CD14-positive monocyte (primary cell): ENCODE results near the gene GPR132. TPM values are rescaled to one million over a fixed set of nuclear protein-coding genes. Genes with fewer than 3 reads are reported as not detected.

Source experiments
- DNase-seq, 3 donors: peaks; one replicate each; pipeline ENCODE4 v3.0.0-alpha.2; 2011 to 2022
- H2AFZ ChIP-seq: 2 replicates; pipeline ENCODE4 v1.6.0; 2012; ENCODE audit warnings: mild to moderate bottlenecking, low read depth, low read length, inconsistent platforms; ENCODE audit not compliant: insufficient read depth, poor library complexity, severe bottlenecking
- H3K27ac ChIP-seq, 2 donors: 1 replicate in 1 of 2; 2 replicates in 1 of 2; pipeline ENCODE4 v1.5.1; 2012 to 2013; ENCODE audit warnings: low read length in 2 of 2, control low read depth in 1 of 2, inconsistent platforms in 1 of 2, low read depth in 1 of 2, mild to moderate bottlenecking in 1 of 2
- H3K27me3 ChIP-seq, 2 donors: one replicate each; pipeline versions ENCODE4 v1.6.0 to v1.6.1; 2011 to 2013; ENCODE audit warnings: low read length in 2 of 2; ENCODE audit not compliant: control insufficient read depth in 2 of 2, insufficient read depth in 2 of 2
- H3K36me3 ChIP-seq, 2 donors: replicated peaks in 1 of 2; 1 replicate in 1 of 2; 2 replicates in 1 of 2; pipeline versions ENCODE4 v1.5.1 to v1.6.1; 2012 to 2013; ENCODE audit warnings: low read length in 2 of 2, control low read depth in 1 of 2, inconsistent platforms in 1 of 2, mild to moderate bottlenecking in 1 of 2; ENCODE audit not compliant: insufficient read depth in 2 of 2, control insufficient read depth in 1 of 2
- H3K4me1 ChIP-seq, 2 donors: 1 replicate in 1 of 2; 2 replicates in 1 of 2; pipeline versions ENCODE4 v1.5.1 to v1.6.1; 2012 to 2013; ENCODE audit warnings: low read length in 2 of 2, control low read depth in 1 of 2, inconsistent platforms in 1 of 2, mild to moderate bottlenecking in 1 of 2, moderate library complexity in 1 of 2; ENCODE audit not compliant: insufficient read depth in 2 of 2, control insufficient read depth in 1 of 2
- H3K4me2 ChIP-seq: replicated peaks from 2 replicates; pipeline ENCODE3; 2012; ENCODE audit warnings: low read length, moderate library complexity, mild to moderate bottlenecking; ENCODE audit not compliant: poor library complexity, severe bottlenecking; ENCODE audit errors: extremely low read depth
- H3K4me3 ChIP-seq, 3 experiments: fragments of 200-600 bp in 1 of 3; sonication (generic) in 1 of 3; replicated peaks in 1 of 3; 1 replicate in 2 of 3; 2 replicates in 1 of 3; pipeline ENCODE4 v1.5.1; 2011 to 2013; ENCODE audit warnings: low read length in 3 of 3, mild to moderate bottlenecking in 3 of 3, control low read depth in 2 of 3, low read depth in 2 of 3, inconsistent platforms in 1 of 3, moderate library complexity in 1 of 3
- H3K79me2 ChIP-seq: 2 replicates; pipeline ENCODE4 v1.6.0; 2012; ENCODE audit warnings: mild to moderate bottlenecking, control low read depth, inconsistent platforms, low read length, moderate library complexity; ENCODE audit not compliant: insufficient read depth
- H3K9ac ChIP-seq: 2 replicates; pipeline ENCODE4 v1.6.0; 2017; ENCODE audit warnings: low read length, mild to moderate bottlenecking; ENCODE audit not compliant: insufficient read depth, poor library complexity, severe bottlenecking
- H3K9me3 ChIP-seq, 2 donors: replicated peaks in 1 of 2; 1 replicate in 1 of 2; 2 replicates in 1 of 2; pipeline versions ENCODE4 v1.5.1 to v1.6.1; 2012 to 2013; ENCODE audit warnings: low read length in 2 of 2, control low read depth in 1 of 2; ENCODE audit not compliant: control insufficient read depth in 1 of 2, insufficient read depth in 1 of 2
- H4K20me1 ChIP-seq: 2 replicates; pipeline ENCODE4 v1.6.0; 2012; ENCODE audit warnings: mild to moderate bottlenecking, low read length, control low read depth, moderate library complexity; ENCODE audit not compliant: insufficient read depth
- H3K27ac Mint-ChIP-seq, 7 donors: one replicate each; pipeline ENCODE4 v1.8.0; 2020; ENCODE audit warnings: mild to moderate bottlenecking in 7 of 7, mixed read lengths in 7 of 7, moderate library complexity in 6 of 7, inconsistent platforms in 2 of 7
- H3K27me3 Mint-ChIP-seq, 3 donors: one replicate each; pipeline ENCODE4 v1.8.0; 2021 to 2022; ENCODE audit warnings: low read depth in 3 of 3, mild to moderate bottlenecking in 3 of 3, mixed read lengths in 3 of 3, moderate library complexity in 3 of 3, inconsistent platforms in 1 of 3
- H3K36me3 Mint-ChIP-seq, 2 donors: one replicate each; pipeline ENCODE4 v1.8.0; 2020; ENCODE audit warnings: mixed read lengths in 2 of 2, inconsistent platforms in 1 of 2, mild to moderate bottlenecking in 1 of 2
- H3K4me1 Mint-ChIP-seq: one replicate; pipeline ENCODE4 v1.8.0; 2020; ENCODE audit warnings: mild to moderate bottlenecking, mixed read lengths
- H3K4me3 Mint-ChIP-seq, 2 donors: one replicate each; pipeline ENCODE4 v1.8.0; 2020; ENCODE audit warnings: mild to moderate bottlenecking in 2 of 2, mixed read lengths in 2 of 2, moderate library complexity in 1 of 2
- H3K9me3 Mint-ChIP-seq, 7 donors: one replicate each; pipeline ENCODE4 v1.8.0; 2020 to 2022; ENCODE audit warnings: mixed read lengths in 7 of 7, mild to moderate bottlenecking in 6 of 7, moderate library complexity in 6 of 7, inconsistent platforms in 2 of 7
- WGBS: methylation state at CpG from one replicate; pipeline ENCODE4 v1.1.5; 2013; ENCODE audit warnings: missing lambda C conversion rate; ENCODE audit not compliant: insufficient coverage; 5-methylcytosine and 5-hydroxymethylcytosine counted together
- intact Hi-C, 2 donors: fragments of 100-400 bp; cut with micrococcal nuclease; formaldehyde crosslinking; loops; one replicate each; pipeline versions ENCODE4 v1.15.0 to v1.15.1; 2023
- polyA plus RNA-seq, 3 donors: library from polyadenylated mRNA; depleted of rRNA in 1 of 3; unstranded in 2 of 3; stranded (reverse) in 1 of 3; fragments of 300-500 nt in 2 of 3; fragments of >200 nt in 1 of 3; fragmentation: Illumina TruSeq in 2 of 3; gene quantifications; 1 replicate in 2 of 3; 2 replicates in 1 of 3; pipeline ENCODE4 v1.2.3, GENCODE V29; 2012 to 2021
- TF ChIP-seq, protein P1 (sequence below): fragments of 200-600 bp; IDR thresholded peaks from one replicate; pipeline ENCODE4 v1.8.0; 2022; ENCODE audit warnings: antibody characterized with exemption, mild to moderate bottlenecking

Gene GPR132
- polyA plus RNA-seq, 3 donors = 6.3 to 19.0 (median 13.0) TPM

DNA sequence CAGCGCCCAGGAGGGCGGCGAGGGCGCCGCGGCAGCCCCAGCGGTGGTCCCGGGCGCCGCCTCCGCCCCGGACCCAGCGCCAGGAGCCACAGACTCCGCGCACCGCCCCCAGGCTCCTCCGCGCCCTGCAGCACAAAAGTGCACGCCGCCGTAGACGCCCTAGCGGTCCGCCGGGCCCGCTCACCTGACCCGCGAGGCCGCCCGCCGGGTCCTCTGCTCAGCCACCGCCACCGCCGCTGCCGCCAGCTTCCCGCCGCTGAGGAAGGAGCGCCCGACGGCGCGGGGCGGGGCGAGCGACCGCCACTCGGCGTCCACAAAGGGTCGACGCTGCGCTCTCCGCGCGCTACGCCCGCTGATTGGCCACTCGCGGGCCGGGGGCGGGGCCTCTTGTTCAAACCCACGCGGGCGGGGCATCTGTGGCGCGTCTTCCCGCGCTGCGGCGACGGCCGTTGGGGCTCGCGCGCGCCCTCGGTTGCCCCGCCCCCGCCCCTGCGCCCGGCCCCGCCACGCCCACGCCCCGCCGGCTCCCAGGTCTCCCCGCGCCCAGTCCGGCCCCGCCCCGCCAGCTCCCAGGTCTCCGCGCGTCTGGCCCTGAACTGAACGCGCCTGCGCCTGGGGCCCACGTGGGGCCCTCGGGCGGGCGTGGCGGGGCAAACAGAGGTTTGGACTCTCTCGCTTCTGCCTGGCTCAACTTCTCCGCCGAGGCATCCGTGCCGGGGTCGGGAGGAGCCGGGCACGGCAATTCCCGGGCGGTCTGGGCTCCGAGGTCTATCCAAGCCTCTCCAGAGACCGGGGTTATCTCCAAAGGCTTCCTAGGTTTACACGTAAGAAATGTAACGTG is 44.2 kb downstream of the GPR132 start, which contains the start of gene CDCA4:
CDCA4 (minus strand) TSS at position 269 of the 841 bp plus-strand sequence. CDS start 9,154 bp downstream, outside the sequence.
- Mint-ChIP-seq H3K36me3 (peaks cover 15% of the 10 kb centered on the region in 2 donors), H3K27me3 (peaks cover 0 to 7% (median 0%) of the 10 kb centered on the region in 3 donors), H3K27ac (peak within 1 kb of the TSS; percentile 92 to 99 (median 97)), H3K4me1 (peaks cover 78% of the 10 kb centered on the region), H3K9me3 (no peaks in the 10 kb centered on the region), H3K4me3 (peak within 1 kb of the TSS; percentile 89 to 91)
- Histone ChIP-seq H3K27ac (peak within 1 kb of the TSS; percentile 92 to 95), H3K9me3 (no peaks in the 10 kb centered on the region), H3K36me3 (no peaks in the 10 kb centered on the region), H3K27me3 (no peaks in the 10 kb centered on the region), H3K4me2 (peak within 1 kb of the TSS; percentile 75), H3K4me1 (peaks cover 51 to 74% of the 10 kb centered on the region in 2 donors), H3K79me2 (peaks cover 63% of the 10 kb centered on the region), H4K20me1 (peaks cover 8% of the 10 kb centered on the region), H3K4me3 (peak within 1 kb of the TSS; percentile 51 to 81 (median 54)), H3K9ac (peak within 1 kb of the TSS; percentile 89), H2AFZ (peak within 1 kb of the TSS; percentile 76)
- WGBS = under 1% methylated on average over 109 of the region's 115 CpGs
- TF ChIP-seq, protein P1, sequence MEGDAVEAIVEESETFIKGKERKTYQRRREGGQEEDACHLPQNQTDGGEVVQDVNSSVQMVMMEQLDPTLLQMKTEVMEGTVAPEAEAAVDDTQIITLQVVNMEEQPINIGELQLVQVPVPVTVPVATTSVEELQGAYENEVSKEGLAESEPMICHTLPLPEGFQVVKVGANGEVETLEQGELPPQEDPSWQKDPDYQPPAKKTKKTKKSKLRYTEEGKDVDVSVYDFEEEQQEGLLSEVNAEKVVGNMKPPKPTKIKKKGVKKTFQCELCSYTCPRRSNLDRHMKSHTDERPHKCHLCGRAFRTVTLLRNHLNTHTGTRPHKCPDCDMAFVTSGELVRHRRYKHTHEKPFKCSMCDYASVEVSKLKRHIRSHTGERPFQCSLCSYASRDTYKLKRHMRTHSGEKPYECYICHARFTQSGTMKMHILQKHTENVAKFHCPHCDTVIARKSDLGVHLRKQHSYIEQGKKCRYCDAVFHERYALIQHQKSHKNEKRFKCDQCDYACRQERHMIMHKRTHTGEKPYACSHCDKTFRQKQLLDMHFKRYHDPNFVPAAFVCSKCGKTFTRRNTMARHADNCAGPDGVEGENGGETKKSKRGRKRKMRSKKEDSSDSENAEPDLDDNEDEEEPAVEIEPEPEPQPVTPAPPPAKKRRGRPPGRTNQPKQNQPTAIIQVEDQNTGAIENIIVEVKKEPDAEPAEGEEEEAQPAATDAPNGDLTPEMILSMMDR = no peak
- intact Hi-C loops = loop anchor here in 1 of 2 donors (1.0 to 2.0 kb wide), 3 partner anchors 24 to 48 kb away; no protein-coding TSS in a partner anchor
- peak; percentile 96 to 97 (median 96) for DNase-seq
